Measurements from ENCODE around the gene VAV3. TPM values are rescaled to one million over a fixed set of nuclear protein-coding genes. Genes with fewer than 3 reads are reported as not detected.

VAV3 gene
- total and polyA plus RNA-seq, 10 of the 15 experiments (the other 5 are each of a cell fraction or from before 2014, with no cell fraction given) = 0.84 to 5.5 (median 3.4) TPM

DNA sequence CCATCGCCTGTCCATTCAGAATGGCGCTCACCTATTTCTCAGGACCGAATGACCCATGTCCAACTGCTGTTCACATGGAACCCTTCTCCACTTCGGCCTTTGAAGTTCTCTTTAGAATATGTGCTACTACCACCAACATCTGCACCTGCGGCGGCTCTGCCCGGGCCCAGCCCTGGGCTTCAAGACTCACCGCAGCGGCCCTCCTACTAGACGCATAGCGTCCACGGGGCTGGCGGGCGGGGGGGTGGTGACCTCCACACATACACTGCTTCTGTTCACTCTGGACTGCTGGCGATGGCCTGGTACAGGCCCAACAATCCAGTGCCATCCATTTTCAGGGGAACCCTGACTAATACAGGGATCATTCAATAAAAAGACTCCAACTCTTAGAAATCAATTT lies 394.2 kb downstream of the VAV3 start:
- DNase-seq (ENCODE audit: low read depth, low spot score) = no peak
- no peaks in the 10 kb centered on the region for H3K27me3 ChIP-seq (replicated peaks in 1 of 2; ENCODE audit: control insufficient read depth in 2 of 2, insufficient read depth in 2 of 2, low read length in 1 of 2)
- H3K4me2 ChIP-seq (ENCODE audit: control insufficient read depth, insufficient read depth) = no peak overlapping the region
- WGBS (ENCODE audit: insufficient coverage, insufficient replicate concordance, low lambda C conversion rate, missing lambda C conversion rate) = 63% methylated on average over 15 of the region's 15 CpGs
- no peaks in the 10 kb centered on the region for H3K79me2 ChIP-seq (ENCODE audit: control insufficient read depth, insufficient read depth, low read length)
- no peak for FAIRE-seq
- no peak overlapping the region for H2AFZ ChIP-seq (ENCODE audit: control insufficient read depth, low read depth, low read length)
- no peak overlapping the region for H3K4me3 ChIP-seq
- POLR2A ChIA-PET = no interaction called here
- H3K4me1 ChIP-seq (ENCODE audit: control insufficient read depth, insufficient read depth, low read length) = no peaks in the 10 kb centered on the region
- no peaks in the 10 kb centered on the region for H3K9me3 ChIP-seq (replicated peaks; ENCODE audit: control insufficient read depth, insufficient read depth, low read length)
- no peak for ATAC-seq
- no peak for TF ChIP-seq ZZZ3 (IDR thresholded peaks at IDR 0.05; ENCODE audit: control insufficient read depth, insufficient read length, low read depth)
- no peak for TF ChIP-seq TAF1 (IDR thresholded peaks at IDR 0.05; ENCODE audit: borderline replicate concordance, low read depth, low read length)
- TF ChIP-seq CEBPB (IDR thresholded peaks at IDR 0.05; ENCODE audit: borderline replicate concordance in 1 of 2, low read depth in 2 of 2, low read length in 2 of 2) = no peak
- TF ChIP-seq EED (IDR thresholded peaks at IDR 0.05; ENCODE audit: low read depth) = no peak
- no peak for TF ChIP-seq ZNF274 (IDR thresholded peaks at IDR 0.05; ENCODE audit: insufficient read depth, insufficient read length)
- TF ChIP-seq, protein P1, sequence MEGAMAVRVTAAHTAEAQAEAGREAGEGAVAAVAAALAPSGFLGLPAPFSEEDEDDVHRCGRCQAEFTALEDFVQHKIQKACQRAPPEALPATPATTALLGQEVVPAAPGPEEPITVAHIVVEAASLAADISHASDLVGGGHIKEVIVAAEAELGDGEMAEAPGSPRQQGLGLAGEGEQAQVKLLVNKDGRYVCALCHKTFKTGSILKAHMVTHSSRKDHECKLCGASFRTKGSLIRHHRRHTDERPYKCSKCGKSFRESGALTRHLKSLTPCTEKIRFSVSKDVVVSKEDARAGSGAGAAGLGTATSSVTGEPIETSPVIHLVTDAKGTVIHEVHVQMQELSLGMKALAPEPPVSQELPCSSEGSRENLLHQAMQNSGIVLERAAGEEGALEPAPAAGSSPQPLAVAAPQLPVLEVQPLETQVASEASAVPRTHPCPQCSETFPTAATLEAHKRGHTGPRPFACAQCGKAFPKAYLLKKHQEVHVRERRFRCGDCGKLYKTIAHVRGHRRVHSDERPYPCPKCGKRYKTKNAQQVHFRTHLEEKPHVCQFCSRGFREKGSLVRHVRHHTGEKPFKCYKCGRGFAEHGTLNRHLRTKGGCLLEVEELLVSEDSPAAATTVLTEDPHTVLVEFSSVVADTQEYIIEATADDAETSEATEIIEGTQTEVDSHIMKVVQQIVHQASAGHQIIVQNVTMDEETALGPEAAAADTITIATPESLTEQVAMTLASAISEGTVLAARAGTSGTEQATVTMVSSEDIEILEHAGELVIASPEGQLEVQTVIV (IDR thresholded peaks at IDR 0.05; ENCODE audit: borderline replicate concordance, partially characterized antibody) = no peak
- TF ChIP-seq, protein P2, sequence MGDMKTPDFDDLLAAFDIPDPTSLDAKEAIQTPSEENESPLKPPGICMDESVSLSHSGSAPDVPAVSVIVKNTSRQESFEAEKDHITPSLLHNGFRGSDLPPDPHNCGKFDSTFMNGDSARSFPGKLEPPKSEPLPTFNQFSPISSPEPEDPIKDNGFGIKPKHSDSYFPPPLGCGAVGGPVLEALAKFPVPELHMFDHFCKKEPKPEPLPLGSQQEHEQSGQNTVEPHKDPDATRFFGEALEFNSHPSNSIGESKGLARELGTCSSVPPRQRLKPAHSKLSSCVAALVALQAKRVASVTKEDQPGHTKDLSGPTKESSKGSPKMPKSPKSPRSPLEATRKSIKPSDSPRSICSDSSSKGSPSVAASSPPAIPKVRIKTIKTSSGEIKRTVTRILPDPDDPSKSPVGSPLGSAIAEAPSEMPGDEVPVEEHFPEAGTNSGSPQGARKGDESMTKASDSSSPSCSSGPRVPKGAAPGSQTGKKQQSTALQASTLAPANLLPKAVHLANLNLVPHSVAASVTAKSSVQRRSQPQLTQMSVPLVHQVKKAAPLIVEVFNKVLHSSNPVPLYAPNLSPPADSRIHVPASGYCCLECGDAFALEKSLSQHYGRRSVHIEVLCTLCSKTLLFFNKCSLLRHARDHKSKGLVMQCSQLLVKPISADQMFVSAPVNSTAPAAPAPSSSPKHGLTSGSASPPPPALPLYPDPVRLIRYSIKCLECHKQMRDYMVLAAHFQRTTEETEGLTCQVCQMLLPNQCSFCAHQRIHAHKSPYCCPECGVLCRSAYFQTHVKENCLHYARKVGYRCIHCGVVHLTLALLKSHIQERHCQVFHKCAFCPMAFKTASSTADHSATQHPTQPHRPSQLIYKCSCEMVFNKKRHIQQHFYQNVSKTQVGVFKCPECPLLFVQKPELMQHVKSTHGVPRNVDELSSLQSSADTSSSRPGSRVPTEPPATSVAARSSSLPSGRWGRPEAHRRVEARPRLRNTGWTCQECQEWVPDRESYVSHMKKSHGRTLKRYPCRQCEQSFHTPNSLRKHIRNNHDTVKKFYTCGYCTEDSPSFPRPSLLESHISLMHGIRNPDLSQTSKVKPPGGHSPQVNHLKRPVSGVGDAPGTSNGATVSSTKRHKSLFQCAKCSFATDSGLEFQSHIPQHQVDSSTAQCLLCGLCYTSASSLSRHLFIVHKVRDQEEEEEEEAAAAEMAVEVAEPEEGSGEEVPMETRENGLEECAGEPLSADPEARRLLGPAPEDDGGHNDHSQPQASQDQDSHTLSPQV (IDR thresholded peaks at IDR 0.05) = no peak
- no peak overlapping the region for H3K27ac ChIP-seq (ENCODE audit: control insufficient read depth, insufficient read depth)
- SMC1A ChIA-PET (ENCODE audit: uncharacterized antibody, unreplicated experiment) = no interaction called here
- RAD21 ChIA-PET (ENCODE audit: unreplicated experiment) = no interaction called here
- CTCF ChIA-PET = no interaction called here
- no TSS peak for BruUV-seq (replicated peaks)
- intact Hi-C loops (cut with micrococcal nuclease; ENCODE audit: unreplicated experiment) (no loop called here), in situ Hi-C loops (cut with MboI) (no loop called here)
- no peaks in the 10 kb centered on the region for H4K20me1 ChIP-seq (ENCODE audit: control insufficient read depth, insufficient read depth)
- no peak overlapping the region for H3K9ac ChIP-seq (ENCODE audit: control insufficient read depth, insufficient read depth, low read length)
- H3K36me3 ChIP-seq (ENCODE audit: control insufficient read depth in 2 of 2, insufficient read depth in 2 of 2, low read length in 1 of 2) = no peaks in the 10 kb centered on the region

All from GM12878 (cell line).